Gastrocnemius medialis (tissue), 4 donors: Measurements from ENCODE around the gene TLX3.

ENCODE experiments used
- CTCF ChIP-seq, 5 experiments: fragments of 450-650 bp in 3 of 5; fragments of 200-600 bp in 2 of 5; sonication (generic) in 2 of 5; IDR thresholded peaks in 4 of 5; conservative IDR thresholded peaks in 1 of 5; 1 replicate in 4 of 5; 2 replicates in 1 of 5; pipeline ENCODE4 v1.5.1; 2016 to 2019; ENCODE audit warnings: antibody characterized with exemption in 5 of 5, mild to moderate bottlenecking in 3 of 5, moderate library complexity in 3 of 5
- POLR2A ChIP-seq, 2 donors: fragments of 450-650 bp; IDR thresholded peaks; one replicate each; pipeline ENCODE4 v1.6.1; 2017; ENCODE audit warnings: antibody characterized with exemption in 2 of 2, mild to moderate bottlenecking in 2 of 2, moderate library complexity in 2 of 2

GRCh38 chr5:171337210-171337569 is 28.1 kb downstream of the TLX3 start:
- no peak for TF ChIP-seq CTCF (IDR thresholded peaks at IDR 0.05 in 4 of 5, conservative IDR thresholded peaks at IDR 0.05 in 1 of 5)
- no peak for TF ChIP-seq POLR2A (IDR thresholded peaks at IDR 0.05)
